H1 (cell line): Measurements from ENCODE around the gene FOXC1. TPM values are rescaled to one million over a fixed set of nuclear protein-coding genes. Genes with fewer than 3 reads are reported as not detected.

ENCODE experiments used
- CTCF ChIA-PET: fragments of 300-600 bp; sonication (Branson Sonifier 250); formaldehyde crosslinking; loops from one replicate; lab custom pipeline; 2021; ENCODE audit not compliant: partially characterized antibody; lab: Charles Lee
- POLR2A ChIA-PET: fragments of 300-600 bp; sonication (Branson Sonifier 250); formaldehyde crosslinking; loops from one replicate; lab custom pipeline; 2021; ENCODE audit warnings: inconsistent platforms; ENCODE audit not compliant: partially characterized antibody; lab: Charles Lee
- DNase-seq, 2 experiments: peaks; one replicate each; pipeline versions ENCODE4 v3.0.0 to v3.0.0-alpha.2; 2010 to 2022; ENCODE audit warnings: low spot score in 2 of 2, low read depth in 1 of 2, mixed read lengths in 1 of 2
- FAIRE-seq: peaks from 2 replicates; lab custom pipeline; 2011; peaks lifted over from hg19 to GRCh38; lab: Jason Lieb, UNC
- H2AFZ ChIP-seq: 2 replicates; pipeline ENCODE4 v1.8.1; 2012; ENCODE audit warnings: low read length, inconsistent platforms
- H2AK5ac ChIP-seq: 2 replicates; pipeline ENCODE4 v1.6.1; 2013; ENCODE audit warnings: low read depth, low read length
- H2BK120ac ChIP-seq: replicated peaks from 2 replicates; pipeline ENCODE3; 2013; ENCODE audit warnings: low read depth, low read length, inconsistent platforms
- H2BK12ac ChIP-seq: 2 replicates; pipeline ENCODE4 v1.6.1; 2013; ENCODE audit warnings: low read depth, low read length
- H2BK15ac ChIP-seq: 2 replicates; pipeline ENCODE4 v1.6.1; 2013; ENCODE audit warnings: low read length
- H2BK20ac ChIP-seq: 2 replicates; pipeline ENCODE4 v1.6.1; 2013; ENCODE audit warnings: low read length
- H2BK5ac ChIP-seq: 2 replicates; pipeline ENCODE4 v1.6.1; 2013; ENCODE audit warnings: low read depth, low read length
- H3K14ac ChIP-seq: 2 replicates; pipeline ENCODE4 v1.6.1; 2013; ENCODE audit warnings: inconsistent platforms; ENCODE audit not compliant: insufficient read length
- H3K18ac ChIP-seq: 2 replicates; pipeline ENCODE4 v1.6.1; 2013; ENCODE audit warnings: low read length; ENCODE audit errors: extremely low read depth
- H3K23ac ChIP-seq: 2 replicates; pipeline ENCODE4 v1.6.1; 2013; ENCODE audit warnings: inconsistent platforms; ENCODE audit not compliant: insufficient read length
- H3K23me2 ChIP-seq: 2 replicates; pipeline ENCODE4 v1.6.1; 2013; ENCODE audit warnings: low read depth, low read length
- H3K27ac ChIP-seq: 2 replicates; pipeline ENCODE4 v1.6.1; 2011; ENCODE audit warnings: low read depth, low read length, inconsistent platforms
- H3K27me3 ChIP-seq, 4 experiments: replicated peaks in 1 of 4; 1 replicate in 1 of 4; 2 replicates in 3 of 4; pipeline versions ENCODE4 v1.6.1 to v1.8.1; 2011 to 2013; ENCODE audit warnings: low read length in 3 of 4, mild to moderate bottlenecking in 3 of 4, inconsistent platforms in 2 of 4, mixed read lengths in 2 of 4, moderate library complexity in 1 of 4; ENCODE audit not compliant: control insufficient read depth in 3 of 4, insufficient read depth in 3 of 4; ENCODE audit errors: extremely low read depth in 1 of 4
- H3K36me3 ChIP-seq, 4 experiments: 2 replicates each; pipeline versions ENCODE4 v1.6.1 to v1.8.1; 2011 to 2013; ENCODE audit warnings: mild to moderate bottlenecking in 4 of 4, low read length in 3 of 4, moderate library complexity in 2 of 4, control low read depth in 1 of 4, inconsistent platforms in 1 of 4; ENCODE audit not compliant: insufficient read depth in 4 of 4, control insufficient read depth in 2 of 4
- H3K4ac ChIP-seq: replicated peaks from 2 replicates; pipeline ENCODE3; 2013; ENCODE audit warnings: low read length, low read depth, mixed read lengths, inconsistent platforms; ENCODE audit not compliant: insufficient read length
- H3K4me1 ChIP-seq, 4 experiments: replicated peaks in 1 of 4; 1 replicate in 1 of 4; 2 replicates in 3 of 4; pipeline versions ENCODE4 v1.6.1 to v1.8.1; 2011 to 2013; ENCODE audit warnings: low read length in 3 of 4, inconsistent platforms in 2 of 4, mixed read lengths in 1 of 4; ENCODE audit not compliant: insufficient read depth in 4 of 4, control insufficient read depth in 3 of 4
- H3K4me2 ChIP-seq, 2 experiments: 2 replicates each; pipeline versions ENCODE4 v1.6.1 to v1.8.1; 2011 to 2013; ENCODE audit warnings: low read depth in 2 of 2, low read length in 2 of 2, control low read depth in 1 of 2, inconsistent platforms in 1 of 2, mild to moderate bottlenecking in 1 of 2; ENCODE audit not compliant: insufficient read depth in 1 of 2
- H3K4me3 ChIP-seq, 4 experiments: fragments of 200-600, 300-600 bp in 1 of 4; sonication (generic), shearing (Covaris generic), sonication (Bioruptor Twin) in 1 of 4; 2 replicates each; pipeline versions ENCODE4 v1.5.1 to v1.8.1; 2011 to 2016; ENCODE audit warnings: low read length in 4 of 4, low read depth in 3 of 4, control low read depth in 2 of 4, inconsistent platforms in 2 of 4, mild to moderate bottlenecking in 2 of 4, mixed read lengths in 1 of 4, moderate library complexity in 1 of 4; ENCODE audit not compliant: insufficient read depth in 2 of 4; ENCODE audit errors: extremely low read depth in 1 of 4
- H3K56ac ChIP-seq: replicated peaks from 2 replicates; pipeline ENCODE3; 2013; ENCODE audit warnings: low read depth, mild to moderate bottlenecking, mixed read lengths, low read length, inconsistent platforms; ENCODE audit not compliant: insufficient read length
- H3K79me1 ChIP-seq: 2 replicates; pipeline ENCODE4 v1.6.1; 2013; ENCODE audit warnings: low read depth, low read length, control low read depth
- H3K79me2 ChIP-seq, 2 experiments: 2 replicates each; pipeline versions ENCODE4 v1.6.1 to v1.8.1; 2012 to 2013; ENCODE audit warnings: low read length in 2 of 2, mild to moderate bottlenecking in 2 of 2, inconsistent platforms in 1 of 2; ENCODE audit not compliant: insufficient read depth in 2 of 2, control insufficient read depth in 1 of 2
- H3K9ac ChIP-seq, 4 experiments: replicated peaks in 1 of 4; 1 replicate in 1 of 4; 2 replicates in 3 of 4; pipeline versions ENCODE4 v1.6.1 to v1.8.1; 2011 to 2013; ENCODE audit warnings: low read depth in 3 of 4, low read length in 3 of 4, control low read depth in 2 of 4, mild to moderate bottlenecking in 2 of 4, moderate library complexity in 2 of 4, inconsistent platforms in 1 of 4; ENCODE audit errors: extremely low read depth in 1 of 4
- H3K9me3 ChIP-seq, 2 experiments: 2 replicates each; pipeline versions ENCODE4 v1.6.1 to v1.8.1; 2012 to 2013; ENCODE audit warnings: mild to moderate bottlenecking in 2 of 2, moderate library complexity in 2 of 2, control low read depth in 1 of 2, inconsistent platforms in 1 of 2, low read depth in 1 of 2, low read length in 1 of 2, mixed read lengths in 1 of 2; ENCODE audit not compliant: insufficient read depth in 2 of 2
- H4K20me1 ChIP-seq, 2 experiments: replicated peaks in 1 of 2; 2 replicates each; pipeline versions ENCODE3 to v1.8.1; 2011 to 2013; ENCODE audit warnings: inconsistent platforms in 2 of 2, low read length in 2 of 2, mild to moderate bottlenecking in 1 of 2; ENCODE audit not compliant: insufficient read depth in 2 of 2, control insufficient read depth in 1 of 2
- H4K5ac ChIP-seq: 2 replicates; pipeline ENCODE4 v1.6.1; 2013; ENCODE audit warnings: low read length, low read depth, mixed read lengths, inconsistent platforms; ENCODE audit not compliant: insufficient read length
- H4K8ac ChIP-seq: 2 replicates; pipeline ENCODE4 v1.8.0; 2013; ENCODE audit warnings: mild to moderate bottlenecking, moderate library complexity, low read length, inconsistent platforms; ENCODE audit not compliant: insufficient read depth; ENCODE audit errors: extremely low read depth
- H4K91ac ChIP-seq: replicated peaks from 2 replicates; pipeline ENCODE3; 2013; ENCODE audit warnings: low read length, mixed read lengths, inconsistent platforms; ENCODE audit not compliant: insufficient read length
- ASH2L ChIP-seq: fragments of 200-600, 300-600 bp; sonication (generic); IDR thresholded peaks from one replicate; pipeline ENCODE4 v1.7.1; 2017; ENCODE audit warnings: low read length
- CEBPB ChIP-seq: IDR thresholded peaks from 2 replicates; pipeline ENCODE4 v1.6.1; 2012; ENCODE audit warnings: low read depth, low read length
- GTF2F1 ChIP-seq: IDR thresholded peaks from 2 replicates; pipeline ENCODE4 v1.6.1; 2012; ENCODE audit warnings: low read depth, low read length, improper control_type of control experiment, borderline replicate concordance
- HDAC2 ChIP-seq, 2 experiments: fragments of 300-600 bp in 1 of 2; sonication (generic) in 1 of 2; IDR thresholded peaks; 2 replicates each; pipeline ENCODE4 v1.6.1; 2011 to 2012; ENCODE audit warnings: low read depth in 2 of 2, low read length in 2 of 2, mild to moderate bottlenecking in 2 of 2, moderate library complexity in 2 of 2, borderline replicate concordance in 1 of 2, inconsistent platforms in 1 of 2
- HDAC6 ChIP-seq: IDR thresholded peaks from one replicate; pipeline ENCODE4 v1.7.1; 2012; ENCODE audit warnings: low read depth, mild to moderate bottlenecking, inconsistent platforms, low read length, moderate library complexity
- MAX ChIP-seq: IDR thresholded peaks from 2 replicates; pipeline ENCODE4 v1.6.1; 2012; ENCODE audit warnings: inconsistent platforms
- PHF8 ChIP-seq: fragments of 200-600 bp; sonication (generic); conservative IDR thresholded peaks from 2 replicates; pipeline ENCODE4 v1.7.1; 2012; ENCODE audit warnings: low read depth, mild to moderate bottlenecking, inconsistent platforms, low read length, moderate library complexity
- POU5F1 ChIP-seq: IDR thresholded peaks from 2 replicates; pipeline ENCODE4 v1.6.1; 2011; ENCODE audit warnings: low read depth, mild to moderate bottlenecking, low read length, moderate library complexity
- RAD21 ChIP-seq, 2 experiments: IDR thresholded peaks in 1 of 2; conservative IDR thresholded peaks in 1 of 2; 2 replicates each; pipeline ENCODE4 v1.6.1; 2011; ENCODE audit warnings: low read depth in 2 of 2, low read length in 2 of 2, improper control_type of control experiment in 1 of 2, inconsistent platforms in 1 of 2, mild to moderate bottlenecking in 1 of 2, moderate library complexity in 1 of 2
- RXRA ChIP-seq: IDR thresholded peaks from 2 replicates; pipeline ENCODE4 v1.6.1; 2011; ENCODE audit warnings: low read depth, mild to moderate bottlenecking, low read length, moderate library complexity; ENCODE audit not compliant: insufficient read depth
- SIX5 ChIP-seq: IDR thresholded peaks from 2 replicates; pipeline ENCODE4 v1.6.1; 2011; ENCODE audit warnings: mild to moderate bottlenecking, low read depth, low read length
- SP1 ChIP-seq: IDR thresholded peaks from 2 replicates; pipeline ENCODE4 v1.6.1; 2011; ENCODE audit warnings: low read depth, low read length
- WGBS, 2 experiments: shearing (Covaris generic) in 1 of 2; methylation state at CpG; one replicate each; pipeline versions ENCODE4 v1.1.6 to v1.1.7; 2013 to 2015; ENCODE audit warnings: low lambda C conversion rate in 2 of 2, mixed read lengths in 2 of 2, inconsistent platforms in 1 of 2, low coverage in 1 of 2, missing lambda C conversion rate in 1 of 2; ENCODE audit not compliant: insufficient replicate concordance in 2 of 2, insufficient coverage in 1 of 2, insufficient read length in 1 of 2; ENCODE audit errors: extremely low coverage in 1 of 2, missing lambda C conversion rate in 1 of 2; 5-methylcytosine and 5-hydroxymethylcytosine counted together
- polyA plus RNA-seq, 7 experiments: library from polyadenylated mRNA; depleted of rRNA in 3 of 7; stranded (reverse) in 5 of 7; unstranded in 2 of 7; fragments of >200 nt in 5 of 7; fragments of 200-250 nt in 2 of 7; gene quantifications; 1 replicate in 5 of 7; 2 replicates in 1 of 7; 4 replicates in 1 of 7; pipeline versions ENCODE4 v1.2.1 to v1.2.3, GENCODE V29; 2011 to 2013; ENCODE audit warnings: missing spikeins in 2 of 7, mixed read lengths in 2 of 7
- total RNA-seq: library from RNA; stranded (reverse); fragmentation: NEBNext Ultra II Directional; extraction: Animal tissue kit (Norgen Biotek cat#: 25700); gene quantifications from 2 replicates; pipeline ENCODE4 v1.2.1, GENCODE V29; 2021
- TF ChIP-seq, protein P1 (sequence below): IDR thresholded peaks from 2 replicates; pipeline ENCODE4 v1.6.1; 2012; ENCODE audit warnings: inconsistent platforms

The FOXC1 gene
- total and polyA plus RNA-seq, 2 of the 8 experiments (the other 6 are each of a cell fraction or from before 2014, with no cell fraction given): 0.22 TPM; not detected in 1

DNA sequence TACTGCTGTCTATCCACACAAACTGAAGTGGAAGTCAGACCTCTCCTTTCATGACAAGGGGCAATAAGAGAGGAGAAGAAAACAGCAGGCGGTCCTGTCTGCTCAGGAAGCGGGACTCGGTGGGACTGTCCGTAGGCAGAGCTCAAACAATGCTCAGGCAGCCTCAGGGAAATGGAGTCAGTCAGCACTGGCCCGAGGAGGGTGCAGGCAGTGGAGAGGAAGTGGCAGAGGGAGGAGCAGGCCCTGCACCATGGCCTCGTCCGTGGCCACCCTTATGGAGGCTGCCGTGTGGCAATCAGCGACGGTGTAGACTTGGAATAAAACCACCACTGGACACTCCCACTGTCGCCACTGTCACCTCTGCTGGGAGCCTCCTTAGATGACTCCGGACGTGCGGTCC lies 19.6 kb downstream of the FOXC1 start:
- Histone ChIP-seq H2AFZ (no peak overlapping the region), H3K23ac (no peak overlapping the region), H2BK12ac (no peak overlapping the region), H4K8ac (no peak overlapping the region), H2BK120ac (no peak overlapping the region), H3K18ac (no peak overlapping the region), H2AK5ac (no peak overlapping the region), H3K56ac (no peak overlapping the region), H3K27me3 (peaks cover 34 to 54% (median 48%) of the 10 kb centered on the region in 4 experiments), H2BK5ac (no peak overlapping the region), H2BK20ac (no peak overlapping the region), H3K79me2 (no peaks in the 10 kb centered on the region), H3K36me3 (no peaks in the 10 kb centered on the region; a peak in 2 of 8 replicates), H4K91ac (no peak overlapping the region), H3K23me2 (no peaks in the 10 kb centered on the region; the same call in 1 of the 2 replicates), H3K4ac (no peak overlapping the region), H3K9me3 (no peaks in the 10 kb centered on the region; a peak in 1 of 4 replicates), H4K20me1 (peaks cover 6 to 10% of the 10 kb centered on the region in 2 experiments), H3K9ac (no peak overlapping the region), H3K27ac (no peak overlapping the region), H4K5ac (no peak overlapping the region), H3K4me1 (peaks cover 0 to 8% (median 6%) of the 10 kb centered on the region in 4 experiments; a peak in 5 of 7 replicates), H2BK15ac (no peak overlapping the region), H3K14ac (no peak overlapping the region), H3K4me3 (no peak overlapping the region), H3K79me1 (no peaks in the 10 kb centered on the region), H3K4me2 (no peak overlapping the region)
- DNase-seq: no peak
- ChIA-PET POLR2A (no interaction called here), CTCF (interaction anchor here (0.7 to 1.1 kb wide), 3 partner anchors 17 to 725 kb away, joined by 3 to 4 read pairs (median 3); no protein-coding TSS in a partner anchor)
- FAIRE-seq: no peak
- 85% methylated on average over 14 of the region's 14 CpGs; no CpG with 5 or more reads in 1 of the 2 experiments for WGBS, 2 experiments
- TF ChIP-seq SIX5 (no peak), SP1 (no peak), RXRA (no peak), MAX (no peak), CEBPB (no peak), PHF8 (no peak), ASH2L (no peak), POU5F1 (no peak), HDAC2 (IDR thresholded peaks at IDR 0.05; ENCODE audit: borderline replicate concordance in 1 of 2, low read depth in 2 of 2, low read length in 2 of 2) (no peak), HDAC6 (no peak), GTF2F1 (no peak), RAD21 (IDR thresholded peaks at IDR 0.05 in 1 of 2, conservative IDR thresholded peaks at IDR 0.05 in 1 of 2; ENCODE audit: low read depth in 2 of 2, low read length in 2 of 2) (no peak)
- TF ChIP-seq, protein P1, sequence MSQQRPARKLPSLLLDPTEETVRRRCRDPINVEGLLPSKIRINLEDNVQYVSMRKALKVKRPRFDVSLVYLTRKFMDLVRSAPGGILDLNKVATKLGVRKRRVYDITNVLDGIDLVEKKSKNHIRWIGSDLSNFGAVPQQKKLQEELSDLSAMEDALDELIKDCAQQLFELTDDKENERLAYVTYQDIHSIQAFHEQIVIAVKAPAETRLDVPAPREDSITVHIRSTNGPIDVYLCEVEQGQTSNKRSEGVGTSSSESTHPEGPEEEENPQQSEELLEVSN: no peak
